Measurements from ENCODE around the gene TACC3.

- no peak for TF ChIP-seq CTCF (IDR thresholded peaks at IDR 0.05; ENCODE audit: low read length)
- no peak for TF ChIP-seq EZH2phosphoT487 (IDR thresholded peaks at IDR 0.05; ENCODE audit: low read length)
- TF ChIP-seq EZH2 (optimal IDR thresholded peaks at IDR 0.05; ENCODE audit: low read depth, low read length) = no peak
Observed at GRCh38 chr4:1756079-1756478, 34.8 kb downstream of the TACC3 start.
